A549 (cell line): ENCODE measurements around the gene FGD5. TPM values are rescaled to one million over a fixed set of nuclear protein-coding genes. Genes with fewer than 3 reads are reported as not detected.

Source experiments
- ATAC-seq, 2 experiments: fragments of 200-7000 bp in 1 of 2; fragments of >200 bp in 1 of 2; cut with Nextera tagmentation in 1 of 2; cut with Tn5 transposase in 1 of 2; 3 replicates each; pipeline versions ENCODE4 v1.8.0 to v1.9.1; 2018 to 2020; ENCODE audit warnings: mild to moderate bottlenecking in 1 of 2, moderate library complexity in 1 of 2
- CTCF ChIA-PET: fragments of 300-600 bp; sonication (Branson Sonifier 250); formaldehyde crosslinking; extraction: SDS; loops from one replicate; lab custom pipeline; 2021; ENCODE audit warnings: antibody characterized with exemption, inconsistent platforms; lab: Yijun Ruan, JAX
- POLR2A ChIA-PET: fragments of 350-600 bp; formaldehyde crosslinking; extraction: SDS; loops from one replicate; lab custom pipeline; 2021; ENCODE audit warnings: antibody characterized with exemption, inconsistent platforms; lab: Yijun Ruan, JAX
- DNase-seq, 2 experiments: peaks; one replicate each; pipeline versions ENCODE4 v3.0.0 to v3.0.0-alpha.2; 2011 to 2016; ENCODE audit warnings: low read depth in 1 of 2, low spot score in 1 of 2
- FAIRE-seq: peaks from 2 replicates; lab custom pipeline; 2011; peaks lifted over from hg19 to GRCh38; lab: Jason Lieb, UNC
- H3K27ac ChIP-seq, 2 experiments: fragments of >200 bp; sonication (Bioruptor Twin); formaldehyde crosslinking; 3 replicates each; pipeline ENCODE4 v1.5.1; 2016 to 2017
- H3K4me1 ChIP-seq: fragments of >200 bp; sonication (Bioruptor Twin); formaldehyde crosslinking; 3 replicates; pipeline ENCODE4 v1.6.1; 2016
- H3K4me2 ChIP-seq: fragments of >200 bp; sonication (Bioruptor Twin); formaldehyde crosslinking; 3 replicates; pipeline ENCODE4 v1.6.1; 2016
- H3K4me3 ChIP-seq: fragments of >200 bp; sonication (Bioruptor Twin); formaldehyde crosslinking; 3 replicates; pipeline ENCODE4 v1.5.1; 2016
- H3K9me3 ChIP-seq: fragments of >200 bp; sonication (Bioruptor Twin); formaldehyde crosslinking; 3 replicates; pipeline ENCODE4 v1.6.1; 2016
- ATOH8 ChIP-seq: fragments of 250-450 bp; sonication (Bioruptor Pico); IDR thresholded peaks from 2 replicates; pipeline ENCODE4 v1.5.0; 2020; ENCODE audit warnings: low read depth, mild to moderate bottlenecking, moderate library complexity
- FOSL2 ChIP-seq, 2 experiments: fragments of 450-650 bp in 1 of 2; fragments of >200 bp in 1 of 2; sonication (Bioruptor Twin) in 1 of 2; formaldehyde crosslinking; IDR thresholded peaks; 2 replicates each; pipeline versions ENCODE4 v1.5.0 to v1.6.1; 2016 to 2020; ENCODE audit warnings: mild to moderate bottlenecking in 1 of 2, moderate library complexity in 1 of 2
- HDAC2 ChIP-seq: fragments of 200-600 bp; sonication (generic); IDR thresholded peaks from 2 replicates; pipeline ENCODE4 v1.6.1; 2016
- HMGXB4 ChIP-seq: fragments of 250-450 bp; sonication (Bioruptor Pico); IDR thresholded peaks from 2 replicates; pipeline ENCODE4 v1.5.0; 2021; ENCODE audit warnings: mild to moderate bottlenecking, moderate library complexity, borderline replicate concordance
- MYC ChIP-seq: IDR thresholded peaks from 2 replicates; pipeline ENCODE4 v1.6.1; 2012; ENCODE audit warnings: mild to moderate bottlenecking, inconsistent platforms, low read length, improper control_type of control experiment, borderline replicate concordance
- NFE2L2 ChIP-seq: fragments of 150-350 bp; conservative IDR thresholded peaks from 2 replicates; pipeline ENCODE4 v1.6.1; 2014; ENCODE audit warnings: low read length
- NPAS2 ChIP-seq: fragments of 250-450 bp; sonication (Bioruptor Pico); IDR thresholded peaks from 2 replicates; pipeline ENCODE4 v1.8.0; 2022; ENCODE audit warnings: mild to moderate bottlenecking, moderate library complexity, borderline replicate concordance
- PBX3 ChIP-seq: IDR thresholded peaks from 2 replicates; pipeline ENCODE4 v1.6.1; 2012
- PHF8 ChIP-seq: fragments of 200-600 bp; sonication (generic); IDR thresholded peaks from 2 replicates; pipeline ENCODE4 v1.6.1; 2016; ENCODE audit warnings: low read depth, mild to moderate bottlenecking, antibody characterized with exemption, moderate library complexity, borderline replicate concordance
- POLR2AphosphoS2 ChIP-seq: conservative IDR thresholded peaks from 2 replicates; pipeline ENCODE4 v1.6.1; 2012; ENCODE audit warnings: low read length, improper control_type of control experiment, inconsistent platforms
- REST ChIP-seq: fragments of 200-600 bp; sonication (generic); IDR thresholded peaks from 2 replicates; pipeline ENCODE4 v1.6.1; 2016; ENCODE audit warnings: antibody characterized with exemption, mild to moderate bottlenecking, moderate library complexity
- TFCP2L1 ChIP-seq: fragments of 250-450 bp; sonication (Bioruptor Pico); IDR thresholded peaks from 2 replicates; pipeline ENCODE4 v1.5.0; 2021; ENCODE audit warnings: mild to moderate bottlenecking
- USF2 ChIP-seq: fragments of 450-650 bp; IDR thresholded peaks from 2 replicates; pipeline ENCODE4 v1.6.1; 2014; ENCODE audit warnings: antibody characterized with exemption
- ZC3H11A ChIP-seq: fragments of 450-650 bp; IDR thresholded peaks from 2 replicates; pipeline ENCODE4 v1.6.1; 2014; ENCODE audit warnings: antibody characterized with exemption, mild to moderate bottlenecking
- WGBS: methylation state at CpG from one replicate; pipeline ENCODE4 v1.1.6; 2017; ENCODE audit errors: missing lambda C conversion rate; 5-methylcytosine and 5-hydroxymethylcytosine counted together
- polyA plus RNA-seq, 4 experiments: library from polyadenylated mRNA; depleted of rRNA in 3 of 4; stranded (reverse); fragments of >200 nt; fragmentation: RNase III in 1 of 4; extraction: RNeasy Plus Mini Kit Qiagen cat#74134 plus additional on column Dnase treatment in 1 of 4; gene quantifications; 2 replicates in 3 of 4; 3 replicates in 1 of 4; pipeline ENCODE4 v1.2.3, GENCODE V29; 2011 to 2017

Gene FGD5
- polyA plus RNA-seq, 2 of the 4 experiments (the other 2 are of a cell fraction), result 0.16 TPM; not detected in 1

- TF ChIP-seq MYC, result no peak
- TF ChIP-seq NPAS2 (CRISPR knock-in tag), result no peak
- TF ChIP-seq PBX3, result no peak
Observed at GRCh38 chr3:14785207-14786155, 33.3 kb upstream of the FGD5 start (continued).

- ChIA-PET CTCF (interaction anchor here (0.8 to 1.7 kb wide), 2 partner anchors 75 to 135 kb away, joined by 3 to 4 read pairs; no protein-coding TSS in a partner anchor), POLR2A (no interaction called here)
Observed at GRCh38 chr3:14786369-14786768, 32.4 kb upstream of the FGD5 start.

More at GRCh38 chr3:14786369-14786768, 32.4 kb upstream of the FGD5 start:
- FAIRE-seq, result no peak
- no peaks in the 10 kb centered on the region for H3K4me1 ChIP-seq
- 44% methylated on average over 3 of the region's 3 CpGs for WGBS
- no peak overlapping the region for H3K4me2 ChIP-seq
- no peak overlapping the region for H3K4me3 ChIP-seq
- no peak for DNase-seq
- H3K27ac ChIP-seq, result no peak overlapping the region
- no peaks in the 10 kb centered on the region for H3K9me3 ChIP-seq
- TF ChIP-seq NPAS2 (CRISPR knock-in tag) (no peak), MYC (no peak), NFE2L2 (no peak), HDAC2 (no peak), FOSL2 (IDR thresholded peaks at IDR 0.05) (no peak), FOSL2 (CRISPR knock-in tag; IDR thresholded peaks at IDR 0.05) (no peak), TFCP2L1 (CRISPR knock-in tag) (no peak), PHF8 (no peak), USF2 (no peak), ZC3H11A (no peak), ATOH8 (CRISPR knock-in tag) (no peak), POLR2AphosphoS2 (no peak), REST (no peak), HMGXB4 (CRISPR knock-in tag) (no peak)
- no peak for ATAC-seq
